GM12878 (cell line): ENCODE data around the gene C1orf198.

Source experiments
- CREM ChIP-seq: IDR thresholded peaks from 2 replicates; pipeline ENCODE4 v1.6.1; 2014; ENCODE audit warnings: antibody characterized with exemption, low read depth
- CTCF ChIP-seq, 3 experiments: IDR thresholded peaks in 2 of 3; conservative IDR thresholded peaks in 1 of 3; 2 replicates each; pipeline ENCODE4 v1.5.1; 2011; ENCODE audit warnings: low read depth in 3 of 3, low read length in 3 of 3, mild to moderate bottlenecking in 3 of 3, control low read depth in 2 of 3, moderate library complexity in 2 of 3, inconsistent platforms in 1 of 3, mixed read lengths in 1 of 3; ENCODE audit not compliant: control insufficient read depth in 2 of 3, insufficient read depth in 1 of 3; ENCODE audit errors: extremely low read depth in 1 of 3
- E2F4 ChIP-seq: IDR thresholded peaks from 2 replicates; pipeline ENCODE4 v1.6.1; 2012; ENCODE audit warnings: low read depth, low read length, improper control_type of control experiment
- EP300 ChIP-seq, 2 experiments: fragments of 150-350 bp in 1 of 2; IDR thresholded peaks; 2 replicates each; pipeline ENCODE4 v1.6.1; 2011 to 2012; ENCODE audit warnings: low read depth in 2 of 2, low read length in 2 of 2, borderline replicate concordance in 1 of 2, improper control_type of control experiment in 1 of 2, inconsistent platforms in 1 of 2; ENCODE audit not compliant: control insufficient read depth in 1 of 2
- MAX ChIP-seq: IDR thresholded peaks from 2 replicates; pipeline ENCODE4 v1.6.1; 2012; ENCODE audit warnings: low read depth, low read length, improper control_type of control experiment
- PAX5 ChIP-seq: IDR thresholded peaks from 2 replicates; pipeline ENCODE4 v1.6.1; 2011; ENCODE audit warnings: low read depth, low read length, borderline replicate concordance
- POLR2A ChIP-seq: IDR thresholded peaks from 2 replicates; pipeline ENCODE4 v1.6.1; 2011; ENCODE audit warnings: low read depth, mild to moderate bottlenecking, low read length
- RB1 ChIP-seq: fragments of 450-650 bp; formaldehyde crosslinking; IDR thresholded peaks from 2 replicates; pipeline ENCODE4 v1.6.1; 2017; ENCODE audit warnings: mild to moderate bottlenecking, borderline replicate concordance
- SP1 ChIP-seq: IDR thresholded peaks from one replicate; pipeline ENCODE4 v1.6.1; 2011; ENCODE audit warnings: low read depth, low read length
- SREBF2 ChIP-seq: IDR thresholded peaks from 2 replicates; pipeline ENCODE4 v1.6.1; 2012; ENCODE audit warnings: mild to moderate bottlenecking, low read length
- SUZ12 ChIP-seq: fragments of 200-600 bp; sonication (generic); IDR thresholded peaks from one replicate; pipeline ENCODE4 v1.6.1; 2018; ENCODE audit warnings: antibody characterized with exemption, mild to moderate bottlenecking; ENCODE audit not compliant: unreplicated experiment
- TCF7 ChIP-seq: IDR thresholded peaks from 2 replicates; pipeline ENCODE4 v1.6.1; 2014; ENCODE audit warnings: antibody characterized with exemption, borderline replicate concordance

GRCh38 chr1:230822092-230822581, 46.2 kb downstream of the C1orf198 start:
- TF ChIP-seq SUZ12 (no peak), TCF7 (no peak), POLR2A (no peak), CTCF (IDR thresholded peaks at IDR 0.05 in 2 of 3, conservative IDR thresholded peaks at IDR 0.05 in 1 of 3; ENCODE audit: control insufficient read depth in 2 of 3, extremely low read depth in 1 of 3, insufficient read depth in 1 of 3, low read depth in 3 of 3, low read length in 3 of 3) (no peak), EP300 (IDR thresholded peaks at IDR 0.05; ENCODE audit: borderline replicate concordance in 1 of 2, control insufficient read depth in 1 of 2, low read depth in 2 of 2, low read length in 2 of 2) (no peak), MAX (no peak), RB1 (no peak), E2F4 (no peak), PAX5 (no peak), SREBF2 (no peak), SP1 (no peak), CREM (no peak)
